ENCODE data around the gene CADM2.

The CADM2 gene

GRCh38 chr3:85189731-85190130, 230.9 kb downstream of the CADM2 start:
- DNase-seq (ENCODE audit: low read depth) = no peak

GRCh38 chr3:85193565-85193964, 234.8 kb downstream of the CADM2 start:
- DNase-seq (ENCODE audit: low read depth) = no peak

GRCh38 chr3:85208650-85209049, 249.9 kb downstream of the CADM2 start:
- DNase-seq (ENCODE audit: low read depth) = no peak

GRCh38 chr3:85210540-85210939, 251.8 kb downstream of the CADM2 start:
- no peak for DNase-seq (ENCODE audit: low read depth)

GRCh38 chr3:85228966-85229365, 270.2 kb downstream of the CADM2 start:
- no peak for DNase-seq (ENCODE audit: low read depth)

- no peak for DNase-seq (ENCODE audit: low read depth)
These were observed 285.3 kb downstream of the CADM2 start for GRCh38 chr3:85244091-85244490.

GRCh38 chr3:85244519-85244918, 285.7 kb downstream of the CADM2 start:
- no peak for DNase-seq (ENCODE audit: low read depth)

GRCh38 chr3:85251766-85252165, 293.0 kb downstream of the CADM2 start:
- DNase-seq (ENCODE audit: low read depth) = no peak

GRCh38 chr3:85252686-85253085, 293.9 kb downstream of the CADM2 start:
- DNase-seq (ENCODE audit: low read depth) = no peak

GRCh38 chr3:85254738-85255137, 295.9 kb downstream of the CADM2 start:
- no peak for DNase-seq (ENCODE audit: low read depth)

GRCh38 chr3:85255949-85256348, 297.2 kb downstream of the CADM2 start:
- DNase-seq (ENCODE audit: low read depth) = no peak

GRCh38 chr3:85258326-85258725, 299.5 kb downstream of the CADM2 start:
- no peak for DNase-seq (ENCODE audit: low read depth)

- no peak for DNase-seq (ENCODE audit: low read depth)
These were observed 300.0 kb downstream of the CADM2 start for GRCh38 chr3:85258819-85259218.

GRCh38 chr3:85259748-85260147, 301.0 kb downstream of the CADM2 start:
- no peak for DNase-seq (ENCODE audit: low read depth)

GRCh38 chr3:85264381-85264780, 305.6 kb downstream of the CADM2 start:
- no peak for DNase-seq (ENCODE audit: low read depth)

- DNase-seq (ENCODE audit: low read depth) = no peak
These were observed 311.7 kb downstream of the CADM2 start for GRCh38 chr3:85270488-85270887.

- DNase-seq (ENCODE audit: low read depth) = no peak
These were observed 313.1 kb downstream of the CADM2 start for GRCh38 chr3:85271911-85272310.

- no peak for DNase-seq (ENCODE audit: low read depth)
These were observed 329.5 kb downstream of the CADM2 start for GRCh38 chr3:85288257-85288656.

- no peak for DNase-seq (ENCODE audit: low read depth)
These were observed 338.5 kb downstream of the CADM2 start for GRCh38 chr3:85297291-85297690.

- no peak for DNase-seq (ENCODE audit: low read depth)
These were observed 339.2 kb downstream of the CADM2 start for GRCh38 chr3:85298032-85298431.

- DNase-seq (ENCODE audit: low read depth) = no peak
These were observed 344.4 kb downstream of the CADM2 start for GRCh38 chr3:85303156-85303555.

GRCh38 chr3:85304360-85304964, 345.7 kb downstream of the CADM2 start:
- no peak for DNase-seq (ENCODE audit: low read depth)

GRCh38 chr3:85312331-85312730, 353.5 kb downstream of the CADM2 start:
- DNase-seq (ENCODE audit: low read depth) = no peak

GRCh38 chr3:85313380-85313779, 354.6 kb downstream of the CADM2 start:
- DNase-seq (ENCODE audit: low read depth) = no peak

- no peak for DNase-seq (ENCODE audit: low read depth)
These were observed 357.5 kb downstream of the CADM2 start for GRCh38 chr3:85316252-85316651.

Measured in activated gamma-delta T cell treated with anti-CD3 and anti-CD28 coated beads, Interleukin-2, amount 50 U/mL, for 16 hours (primary cell).